Measurements from ENCODE around the gene USH1C. TPM values are rescaled to one million over a fixed set of nuclear protein-coding genes. Genes with fewer than 3 reads are reported as not detected.

Gene USH1C
- total RNA-seq, 3 donors from 2014 or later = 81.7 to 229 (median 141) TPM

DNA sequence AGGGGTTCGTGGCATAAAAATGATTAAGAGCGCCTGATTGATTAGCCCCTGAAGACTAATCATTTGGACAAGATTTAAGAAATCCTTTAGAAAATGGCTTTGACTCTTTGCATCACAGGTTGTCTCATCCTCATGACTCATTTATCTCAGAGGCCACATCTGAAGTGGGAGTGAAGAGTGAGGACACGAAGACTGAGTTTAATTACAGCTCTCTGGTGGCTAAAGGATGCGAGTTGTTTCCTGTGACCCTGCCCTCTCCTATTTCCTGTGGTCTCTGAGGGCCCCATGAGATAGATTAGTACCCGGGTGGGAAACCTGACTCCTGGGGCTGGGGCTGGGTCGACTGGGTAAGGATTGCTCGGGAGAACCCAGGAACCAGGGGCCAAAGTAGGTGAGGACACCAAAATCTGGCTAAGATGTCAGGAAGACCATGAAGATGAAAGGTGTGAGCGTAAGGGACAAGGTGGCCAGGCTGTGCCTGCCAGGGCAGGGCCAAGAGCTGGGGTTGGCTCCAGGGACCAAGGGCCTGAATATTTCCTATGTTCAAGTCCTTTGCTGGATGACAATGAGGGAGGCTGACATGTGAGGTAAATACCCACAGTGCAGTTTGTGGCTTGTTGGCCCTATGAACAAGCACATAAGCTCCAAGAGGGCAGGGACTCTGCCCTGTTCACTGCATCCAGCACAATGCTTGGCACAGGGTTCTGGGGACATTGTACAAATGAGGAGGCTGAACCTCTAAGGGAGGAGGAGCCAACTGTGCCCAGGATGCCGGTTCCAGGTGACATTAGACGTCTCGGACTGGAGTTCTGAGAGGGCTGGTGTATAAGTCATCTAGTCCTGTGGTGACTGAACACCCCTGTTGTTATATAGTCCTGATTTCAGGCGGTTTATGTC lies 6.5 kb upstream of the USH1C start:
- ATAC-seq = no peak
- intact Hi-C loops (cut with DNase I, micrococcal nuclease) = no loop called here
- no peak for DNase-seq
- TF ChIP-seq, protein P1, sequence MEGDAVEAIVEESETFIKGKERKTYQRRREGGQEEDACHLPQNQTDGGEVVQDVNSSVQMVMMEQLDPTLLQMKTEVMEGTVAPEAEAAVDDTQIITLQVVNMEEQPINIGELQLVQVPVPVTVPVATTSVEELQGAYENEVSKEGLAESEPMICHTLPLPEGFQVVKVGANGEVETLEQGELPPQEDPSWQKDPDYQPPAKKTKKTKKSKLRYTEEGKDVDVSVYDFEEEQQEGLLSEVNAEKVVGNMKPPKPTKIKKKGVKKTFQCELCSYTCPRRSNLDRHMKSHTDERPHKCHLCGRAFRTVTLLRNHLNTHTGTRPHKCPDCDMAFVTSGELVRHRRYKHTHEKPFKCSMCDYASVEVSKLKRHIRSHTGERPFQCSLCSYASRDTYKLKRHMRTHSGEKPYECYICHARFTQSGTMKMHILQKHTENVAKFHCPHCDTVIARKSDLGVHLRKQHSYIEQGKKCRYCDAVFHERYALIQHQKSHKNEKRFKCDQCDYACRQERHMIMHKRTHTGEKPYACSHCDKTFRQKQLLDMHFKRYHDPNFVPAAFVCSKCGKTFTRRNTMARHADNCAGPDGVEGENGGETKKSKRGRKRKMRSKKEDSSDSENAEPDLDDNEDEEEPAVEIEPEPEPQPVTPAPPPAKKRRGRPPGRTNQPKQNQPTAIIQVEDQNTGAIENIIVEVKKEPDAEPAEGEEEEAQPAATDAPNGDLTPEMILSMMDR (IDR thresholded peaks at IDR 0.05) = no peak
- Histone ChIP-seq H3K9me3 (no peaks in the 10 kb centered on the region), H3K4me3 (no peak overlapping the region), H3K4me1 (ENCODE audit: low read depth) (no peaks in the 10 kb centered on the region), H3K36me3 (ENCODE audit: low read depth) (no peaks in the 10 kb centered on the region)

DNA sequence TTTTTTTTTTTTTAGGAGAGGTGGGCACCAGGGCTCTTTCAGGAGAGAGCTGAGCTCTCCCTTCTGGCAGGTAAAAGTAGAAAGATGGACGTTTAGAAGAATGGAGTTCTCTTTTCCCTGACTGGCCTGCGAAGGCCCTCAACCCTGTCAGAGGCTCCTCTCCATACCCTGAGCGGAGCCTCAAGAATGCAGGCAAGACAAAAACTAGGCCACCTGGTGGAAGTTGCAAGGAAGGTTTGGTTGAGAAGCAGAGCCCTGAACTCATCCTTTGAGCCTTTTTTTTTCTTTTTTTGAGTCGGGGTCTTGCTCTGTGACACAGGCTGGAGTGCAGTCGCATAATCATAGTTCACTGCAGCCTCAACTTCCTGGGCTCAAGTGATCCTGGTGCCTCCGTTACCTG lies 4.2 kb upstream of the USH1C start:
- intact Hi-C loops (cut with DNase I, micrococcal nuclease) = no loop called here
- TF ChIP-seq, protein P1 (IDR thresholded peaks at IDR 0.05) = no peak
- no peak for DNase-seq
- no peaks in the 10 kb centered on the region for H3K9me3 ChIP-seq
- no peaks in the 10 kb centered on the region for H3K36me3 ChIP-seq (ENCODE audit: low read depth)
- no peak for ATAC-seq
- no peak overlapping the region for H3K4me3 ChIP-seq
- H3K4me1 ChIP-seq (ENCODE audit: low read depth) = no peaks in the 10 kb centered on the region

DNA sequence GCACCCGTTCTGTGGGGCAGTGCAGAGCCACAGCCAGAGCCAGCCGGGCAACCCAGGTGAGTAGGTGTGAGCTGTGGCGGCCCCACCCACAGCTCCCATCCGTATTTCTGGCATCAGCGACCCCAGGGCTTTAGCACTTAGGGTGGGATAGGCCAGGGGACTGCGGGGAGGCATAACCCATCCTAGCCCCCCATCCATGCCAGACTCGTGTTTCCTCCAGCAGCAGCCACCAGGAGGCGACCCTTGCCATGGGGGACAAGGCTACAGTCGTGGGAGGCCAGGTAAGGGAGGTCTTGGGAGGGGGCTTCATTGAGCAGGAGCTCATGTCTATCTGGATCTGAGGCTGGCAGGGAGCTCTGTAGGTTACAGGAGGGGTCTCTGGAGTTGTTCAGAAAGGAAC lies 3.7 kb upstream of the USH1C start:
- TF ChIP-seq, protein P1 (IDR thresholded peaks at IDR 0.05) = no peak
- ATAC-seq (no peak), DNase-seq (no peak)
- H3K4me1 ChIP-seq (ENCODE audit: low read depth) = no peaks in the 10 kb centered on the region
- intact Hi-C loops (cut with DNase I, micrococcal nuclease) = no loop called here
- H3K4me3 ChIP-seq = no peak overlapping the region
- H3K9me3 ChIP-seq = no peaks in the 10 kb centered on the region
- H3K36me3 ChIP-seq (ENCODE audit: low read depth) = no peaks in the 10 kb centered on the region

DNA sequence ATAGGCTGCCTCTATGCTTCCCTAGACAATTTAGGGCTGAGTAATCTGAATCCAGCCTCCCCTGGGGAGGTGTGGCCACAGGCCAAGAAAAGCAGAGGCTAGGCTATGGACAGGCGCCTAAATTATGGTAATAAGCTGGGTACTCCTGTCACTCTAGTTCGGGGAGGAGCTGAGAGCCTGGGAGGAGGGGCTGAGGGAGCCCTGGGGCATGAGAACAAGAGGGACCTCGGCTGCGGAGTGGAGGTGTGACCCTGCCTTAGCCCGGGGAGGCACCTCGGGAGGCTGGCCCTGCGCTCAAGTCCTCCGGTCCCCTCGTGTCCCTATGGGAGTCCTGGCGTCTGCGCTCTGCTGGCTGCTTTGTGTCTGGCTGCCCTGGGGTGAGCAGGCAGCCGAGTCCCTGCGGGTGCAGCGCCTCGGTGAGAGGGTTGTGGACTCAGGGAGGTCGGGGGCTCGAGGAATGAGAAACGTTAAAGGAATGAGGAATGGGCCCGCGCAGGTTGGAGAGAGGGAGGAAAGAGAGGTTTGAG lies 2.9 kb upstream of the USH1C start, which contains the start of gene OTOG:
OTOG (plus strand) TSS at position 209 of the 527 bp plus-strand sequence; CDS start at position 323, 114 bp downstream.
- no peak within 1 kb of the TSS for H3K4me3 ChIP-seq
- no peaks in the 10 kb centered on the region for H3K9me3 ChIP-seq
- ATAC-seq (no peak), DNase-seq (no peak)
- H3K36me3 ChIP-seq (ENCODE audit: low read depth) = no peaks in the 10 kb centered on the region
- no peaks in the 10 kb centered on the region for H3K4me1 ChIP-seq (ENCODE audit: low read depth)
- TF ChIP-seq, protein P1 (IDR thresholded peaks at IDR 0.05) = no peak
- intact Hi-C loops (cut with DNase I, micrococcal nuclease) = no loop called here

DNA sequence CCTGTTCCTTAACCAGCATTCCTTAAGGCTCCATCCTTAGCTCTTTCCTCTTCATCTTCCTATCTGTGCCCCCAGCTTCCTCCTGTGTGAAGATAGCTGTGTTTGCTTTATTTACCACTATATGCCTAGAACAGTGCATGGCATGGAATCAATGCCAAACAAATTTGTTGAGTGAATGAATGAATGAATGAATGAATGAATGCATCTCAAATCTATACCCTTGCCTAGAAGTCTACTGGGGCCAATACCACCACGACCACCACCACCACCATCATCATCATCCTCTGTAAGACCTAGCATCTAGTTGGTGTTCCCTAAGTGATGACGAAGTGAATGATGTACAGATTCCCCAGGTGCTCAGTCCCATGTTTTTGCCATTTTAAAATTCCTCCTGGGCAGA lies 2.0 kb upstream of the USH1C start:
- H3K4me1 ChIP-seq (ENCODE audit: low read depth) = no peaks in the 10 kb centered on the region
- H3K36me3 ChIP-seq (ENCODE audit: low read depth) = no peaks in the 10 kb centered on the region
- ATAC-seq = no peak
- TF ChIP-seq, protein P1 (IDR thresholded peaks at IDR 0.05) = no peak
- H3K4me3 ChIP-seq = no peak overlapping the region
- no peaks in the 10 kb centered on the region for H3K9me3 ChIP-seq
- intact Hi-C loops (cut with DNase I, micrococcal nuclease) = no loop called here
- DNase-seq = no peak
